OCI-LY3 (cell line): ENCODE results near the gene PPP6R1.

Experiments used
- H2AFZ ChIP-seq: fragments of 200-600, 300-600 bp; shearing (Covaris generic); 2 replicates; pipeline ENCODE4 v1.6.0; 2014; ENCODE audit warnings: antibody characterized with exemption, low read depth, low read length
- H3K27ac ChIP-seq: fragments of 200-600, 300-600 bp; sonication (generic); 2 replicates; pipeline ENCODE4 v1.5.1; 2014; ENCODE audit warnings: mild to moderate bottlenecking, low read length, moderate library complexity, mixed read lengths
- H3K27me3 ChIP-seq: fragments of 200-600, 300-600 bp; sonication (generic); 2 replicates; pipeline ENCODE4 v1.6.1; 2014; ENCODE audit warnings: low read depth, low read length, mixed read lengths
- H3K36me3 ChIP-seq: fragments of 200-600, 300-600 bp; sonication (generic); replicated peaks from 2 replicates; pipeline ENCODE3; 2014; ENCODE audit warnings: low read depth, low read length, mixed read lengths
- H3K4me1 ChIP-seq: fragments of 300-600, 200-600 bp; sonication (generic); 2 replicates; pipeline ENCODE4 v1.6.1; 2014; ENCODE audit warnings: low read length, mixed read lengths
- H3K4me2 ChIP-seq: fragments of 200-600, 300-600 bp; sonication (generic); 2 replicates; pipeline ENCODE4 v1.6.1; 2014; ENCODE audit warnings: low read length, mixed read lengths
- H3K4me3 ChIP-seq: fragments of 300-600, 200-600 bp; sonication (generic); 2 replicates; pipeline ENCODE4 v1.5.1; 2014; ENCODE audit warnings: antibody characterized with exemption, mild to moderate bottlenecking, low read length, moderate library complexity
- H3K79me2 ChIP-seq: fragments of 300-600, 200-600 bp; shearing (Covaris generic); 2 replicates; pipeline ENCODE4 v1.6.1; 2014; ENCODE audit warnings: mild to moderate bottlenecking, low read length, mixed read lengths
- H3K9ac ChIP-seq: fragments of 300-600, 200-600 bp; shearing (Covaris generic); 2 replicates; pipeline ENCODE4 v1.6.0; 2014; ENCODE audit warnings: mild to moderate bottlenecking, low read length, moderate library complexity
- H3K9me3 ChIP-seq: fragments of 200-600, 300-600 bp; shearing (Covaris generic); 2 replicates; pipeline ENCODE4 v1.6.1; 2014; ENCODE audit warnings: low read length, mixed read lengths; ENCODE audit not compliant: insufficient read depth
- H4K20me1 ChIP-seq: fragments of 200-600, 300-600 bp; sonication (generic); 2 replicates; pipeline ENCODE4 v1.6.1; 2016; ENCODE audit warnings: low read length, mixed read lengths; ENCODE audit not compliant: insufficient read depth
- EZH2phosphoT487 ChIP-seq: fragments of 200-600 bp; shearing (Covaris generic); IDR thresholded peaks from 2 replicates; pipeline ENCODE4 v1.6.1; 2018; ENCODE audit warnings: antibody characterized with exemption, mixed run types, low read depth
- TF ChIP-seq, protein P1 (sequence below): fragments of 200-600, 300-600 bp; sonication (generic); IDR thresholded peaks from 2 replicates; pipeline ENCODE4 v1.5.1; 2014; ENCODE audit warnings: antibody characterized with exemption, low read length, low read depth

PPP6R1 gene

DNA sequence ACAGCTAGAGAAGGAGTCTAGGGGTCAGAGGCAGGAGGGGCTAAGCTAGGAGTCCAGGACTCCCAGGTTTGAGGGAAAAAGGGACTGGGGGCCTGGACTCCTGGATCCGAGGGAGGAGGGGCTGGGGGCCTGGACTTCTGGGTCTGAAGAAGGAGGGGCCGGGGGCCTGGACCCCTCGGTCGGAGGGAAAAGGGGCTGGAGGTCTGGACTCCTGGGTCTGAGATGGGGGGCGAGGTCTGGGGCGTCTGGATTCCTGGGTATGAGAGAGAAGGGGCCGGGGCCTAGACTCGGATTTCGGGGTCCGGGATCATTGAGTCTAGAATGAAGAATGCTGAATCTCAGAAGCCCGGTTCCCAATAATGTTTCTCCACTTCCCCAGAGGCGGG is 43.5 kb upstream of the PPP6R1 start:
- H3K9ac ChIP-seq = peak overlapping the region; percentile 70
- no peaks in the 10 kb centered on the region for H4K20me1 ChIP-seq
- H3K4me3 ChIP-seq = peak overlapping the region; percentile 85
- H3K4me1 ChIP-seq = peaks cover 10% of the 10 kb centered on the region; the same call in 1 of the 2 replicates
- H3K27ac ChIP-seq = peak overlapping the region; percentile 20; the same call in 1 of the 2 replicates
- no peaks in the 10 kb centered on the region for H3K9me3 ChIP-seq
- H3K36me3 ChIP-seq = no peaks in the 10 kb centered on the region
- no peaks in the 10 kb centered on the region for H3K79me2 ChIP-seq
- peak overlapping the region; percentile 99 for H2AFZ ChIP-seq
- peaks cover 6% of the 10 kb centered on the region; the same call in 1 of the 2 replicates for H3K27me3 ChIP-seq
- TF ChIP-seq, protein P1, sequence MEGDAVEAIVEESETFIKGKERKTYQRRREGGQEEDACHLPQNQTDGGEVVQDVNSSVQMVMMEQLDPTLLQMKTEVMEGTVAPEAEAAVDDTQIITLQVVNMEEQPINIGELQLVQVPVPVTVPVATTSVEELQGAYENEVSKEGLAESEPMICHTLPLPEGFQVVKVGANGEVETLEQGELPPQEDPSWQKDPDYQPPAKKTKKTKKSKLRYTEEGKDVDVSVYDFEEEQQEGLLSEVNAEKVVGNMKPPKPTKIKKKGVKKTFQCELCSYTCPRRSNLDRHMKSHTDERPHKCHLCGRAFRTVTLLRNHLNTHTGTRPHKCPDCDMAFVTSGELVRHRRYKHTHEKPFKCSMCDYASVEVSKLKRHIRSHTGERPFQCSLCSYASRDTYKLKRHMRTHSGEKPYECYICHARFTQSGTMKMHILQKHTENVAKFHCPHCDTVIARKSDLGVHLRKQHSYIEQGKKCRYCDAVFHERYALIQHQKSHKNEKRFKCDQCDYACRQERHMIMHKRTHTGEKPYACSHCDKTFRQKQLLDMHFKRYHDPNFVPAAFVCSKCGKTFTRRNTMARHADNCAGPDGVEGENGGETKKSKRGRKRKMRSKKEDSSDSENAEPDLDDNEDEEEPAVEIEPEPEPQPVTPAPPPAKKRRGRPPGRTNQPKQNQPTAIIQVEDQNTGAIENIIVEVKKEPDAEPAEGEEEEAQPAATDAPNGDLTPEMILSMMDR = no peak
- no peak for TF ChIP-seq EZH2phosphoT487
- H3K4me2 ChIP-seq = peak overlapping the region; percentile 86

- H3K9me3 ChIP-seq = no peaks in the 10 kb centered on the region
- peaks cover 6% of the 10 kb centered on the region; the same call in 1 of the 2 replicates for H3K27me3 ChIP-seq
- TF ChIP-seq, protein P1 = peak; percentile 94
- no peak for TF ChIP-seq EZH2phosphoT487
- H3K9ac ChIP-seq = peak overlapping the region; percentile 70
- no peaks in the 10 kb centered on the region for H3K79me2 ChIP-seq
- H4K20me1 ChIP-seq = no peaks in the 10 kb centered on the region
- peak overlapping the region; percentile 20; the same call in 1 of the 2 replicates for H3K27ac ChIP-seq
- peaks cover 10% of the 10 kb centered on the region; the same call in 1 of the 2 replicates for H3K4me1 ChIP-seq
- H3K4me3 ChIP-seq = peak overlapping the region; percentile 85
- peak overlapping the region; percentile 99 for H2AFZ ChIP-seq
- peak overlapping the region; percentile 86 for H3K4me2 ChIP-seq
- H3K36me3 ChIP-seq = no peaks in the 10 kb centered on the region
Observed at GRCh38 chr19:55301459-55302317, 42.9 kb upstream of the PPP6R1 start.

- TF ChIP-seq EZH2phosphoT487 = no peak
- TF ChIP-seq, protein P1 = no peak
- peak overlapping the region; percentile 86 for H3K4me2 ChIP-seq
- H2AFZ ChIP-seq = no peak overlapping the region; the same call in 1 of the 2 replicates
Observed at GRCh38 chr19:55300886-55301458, 42.2 kb upstream of the PPP6R1 start.

DNA sequence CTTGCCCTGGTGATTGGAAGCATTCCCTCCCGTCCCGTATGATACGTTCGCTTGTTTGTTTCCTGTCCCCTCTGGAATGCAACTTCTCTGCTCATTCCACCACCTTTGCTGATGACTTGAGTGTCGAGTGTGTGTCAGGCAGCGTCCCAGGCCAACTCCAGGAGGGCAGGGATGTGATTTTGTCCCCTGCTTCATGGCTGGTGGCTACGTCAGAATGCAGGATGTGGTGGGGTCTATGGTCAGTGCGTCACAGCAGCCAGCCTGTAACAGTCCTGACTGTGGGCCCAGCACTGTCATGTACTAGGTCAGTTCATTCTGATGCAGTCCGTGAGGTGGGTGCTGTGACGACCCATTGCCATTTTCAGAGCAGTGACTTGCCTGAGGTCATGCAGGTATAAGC is 41.2 kb upstream of the PPP6R1 start:
- H4K20me1 ChIP-seq = no peaks in the 10 kb centered on the region
- no peak overlapping the region for H3K4me2 ChIP-seq
- H3K27ac ChIP-seq = no peak overlapping the region
- no peaks in the 10 kb centered on the region for H3K9me3 ChIP-seq
- peaks cover 6% of the 10 kb centered on the region; the same call in 1 of the 2 replicates for H3K27me3 ChIP-seq
- H3K4me3 ChIP-seq = no peak overlapping the region
- no peak overlapping the region for H2AFZ ChIP-seq
- no peaks in the 10 kb centered on the region for H3K79me2 ChIP-seq
- H3K9ac ChIP-seq = no peak overlapping the region
- peaks cover 10% of the 10 kb centered on the region; the same call in 1 of the 2 replicates for H3K4me1 ChIP-seq
- H3K36me3 ChIP-seq = no peaks in the 10 kb centered on the region
- no peak for TF ChIP-seq EZH2phosphoT487
- TF ChIP-seq, protein P1 = no peak

More at GRCh38 chr19:55300886-55301458, 42.2 kb upstream of the PPP6R1 start:
- Histone ChIP-seq H3K27ac (no peak overlapping the region), H4K20me1 (no peaks in the 10 kb centered on the region), H3K27me3 (peaks cover 6% of the 10 kb centered on the region; the same call in 1 of the 2 replicates), H3K9ac (no peak overlapping the region), H3K4me1 (peaks cover 10% of the 10 kb centered on the region; the same call in 1 of the 2 replicates), H3K79me2 (no peaks in the 10 kb centered on the region), H3K4me3 (peak overlapping the region; percentile 85), H3K36me3 (no peaks in the 10 kb centered on the region), H3K9me3 (no peaks in the 10 kb centered on the region)
